Esophagus muscularis mucosa (tissue), 4 donors: ENCODE measurements around the gene DNAJC6.

Experiments
- CTCF ChIP-seq, 3 experiments: fragments of 200-600 bp in 2 of 3; fragments of 450-650 bp in 1 of 3; sonication (generic) in 2 of 3; IDR thresholded peaks; one replicate each; pipeline ENCODE4 v1.5.1; 2017 to 2019; ENCODE audit warnings: antibody characterized with exemption in 3 of 3, mild to moderate bottlenecking in 2 of 3, moderate library complexity in 1 of 3
- EP300 ChIP-seq: sonication (generic); formaldehyde crosslinking; IDR thresholded peaks from one replicate; pipeline ENCODE4 v1.6.1; 2017; ENCODE audit warnings: antibody characterized with exemption
- POLR2A ChIP-seq: fragments of 450-650 bp; IDR thresholded peaks from one replicate; pipeline ENCODE4 v1.6.1; 2017; ENCODE audit warnings: antibody characterized with exemption, moderate library complexity, mild to moderate bottlenecking, low read depth
- POLR2AphosphoS5 ChIP-seq, 2 donors: sonication (generic); formaldehyde crosslinking; IDR thresholded peaks; one replicate each; pipeline ENCODE4 v1.6.1; 2017; ENCODE audit warnings: antibody characterized with exemption in 2 of 2

- no peak for TF ChIP-seq CTCF (IDR thresholded peaks at IDR 0.05)
- no peak for TF ChIP-seq POLR2A
- TF ChIP-seq POLR2AphosphoS5 (IDR thresholded peaks at IDR 0.05) = no peak
- no peak for TF ChIP-seq EP300
These were observed 125.4 kb downstream of the DNAJC6 start for GRCh38 chr1:65434760-65435159.
